HG03097 (cell line): ENCODE results near the gene PDZRN3.

Source experiments
- ATAC-seq: cut with Tn5 transposase; IDR thresholded peaks from one replicate; pipeline ENCODE4 v1.9.1; 2021; ENCODE audit not compliant: unreplicated experiment, low FRiP score

The PDZRN3 gene

DNA sequence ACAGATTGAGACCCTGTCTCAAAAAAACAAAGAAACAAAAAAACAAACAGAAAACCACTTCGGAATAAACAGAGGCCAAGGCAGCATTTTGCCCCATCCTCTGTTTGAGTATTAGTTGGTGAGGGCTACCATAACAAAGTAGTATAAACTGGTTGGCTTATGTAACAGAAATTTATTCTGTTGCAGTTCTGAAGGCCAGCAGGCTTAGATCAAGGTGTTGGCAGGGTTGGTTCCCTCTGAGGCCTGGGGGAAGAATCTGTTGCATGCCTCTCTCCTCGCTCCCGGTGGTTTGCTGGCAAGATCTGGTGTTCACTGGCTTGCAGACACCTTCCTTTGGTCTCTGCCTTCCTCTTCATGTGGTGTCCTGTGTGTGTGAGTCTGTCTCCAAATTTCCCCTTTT, 261.6 kb downstream of the PDZRN3 start:
- no peak for ATAC-seq

DNA sequence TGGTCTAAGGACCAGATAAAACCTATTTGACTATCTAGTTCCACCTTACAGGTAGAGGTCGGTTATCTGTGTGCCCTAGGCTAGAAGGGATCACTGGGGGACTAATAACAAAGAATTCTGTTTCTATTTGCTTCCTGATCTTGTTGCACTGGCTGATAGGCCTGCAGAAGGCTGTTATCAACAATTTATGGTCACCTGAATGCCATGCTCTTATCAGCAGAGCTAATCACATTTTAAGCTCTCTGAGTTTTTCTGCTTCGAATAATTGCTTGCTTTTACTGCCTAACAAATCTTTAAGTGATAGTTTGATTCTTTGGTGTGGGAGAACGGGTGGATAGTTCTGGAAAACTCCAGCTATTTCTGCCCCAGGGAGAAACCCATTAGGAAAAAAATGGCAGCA, 263.1 kb downstream of the PDZRN3 start:
- ATAC-seq = no peak

DNA sequence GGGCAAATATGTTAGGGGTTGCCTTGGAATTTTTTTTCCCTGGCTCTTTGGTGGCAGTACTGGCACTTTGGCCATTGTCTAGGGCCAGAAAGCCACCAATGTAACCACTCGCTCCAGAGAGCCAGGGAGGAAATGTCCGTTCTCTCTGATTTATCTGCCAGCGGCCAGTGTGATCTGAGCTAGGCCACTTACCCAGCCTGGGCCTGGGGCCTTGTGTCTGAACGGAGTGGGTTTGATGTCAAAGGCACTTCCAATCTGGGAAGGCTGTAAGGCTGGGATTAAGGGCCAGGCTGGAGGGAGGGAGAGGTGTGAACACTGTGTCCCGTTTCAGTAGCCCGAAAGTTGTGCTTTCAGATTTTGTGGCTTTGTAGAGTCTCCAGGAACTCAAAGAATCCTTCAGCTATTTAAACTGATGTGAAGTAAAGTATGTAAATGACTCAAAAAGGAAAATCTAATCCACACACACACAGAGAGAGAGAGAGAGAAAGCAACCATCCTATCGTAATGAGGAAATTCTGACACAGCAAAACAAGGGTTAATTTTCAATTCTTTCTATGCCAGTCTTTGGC, 271.0 kb downstream of the PDZRN3 start:
- ATAC-seq = no peak

DNA sequence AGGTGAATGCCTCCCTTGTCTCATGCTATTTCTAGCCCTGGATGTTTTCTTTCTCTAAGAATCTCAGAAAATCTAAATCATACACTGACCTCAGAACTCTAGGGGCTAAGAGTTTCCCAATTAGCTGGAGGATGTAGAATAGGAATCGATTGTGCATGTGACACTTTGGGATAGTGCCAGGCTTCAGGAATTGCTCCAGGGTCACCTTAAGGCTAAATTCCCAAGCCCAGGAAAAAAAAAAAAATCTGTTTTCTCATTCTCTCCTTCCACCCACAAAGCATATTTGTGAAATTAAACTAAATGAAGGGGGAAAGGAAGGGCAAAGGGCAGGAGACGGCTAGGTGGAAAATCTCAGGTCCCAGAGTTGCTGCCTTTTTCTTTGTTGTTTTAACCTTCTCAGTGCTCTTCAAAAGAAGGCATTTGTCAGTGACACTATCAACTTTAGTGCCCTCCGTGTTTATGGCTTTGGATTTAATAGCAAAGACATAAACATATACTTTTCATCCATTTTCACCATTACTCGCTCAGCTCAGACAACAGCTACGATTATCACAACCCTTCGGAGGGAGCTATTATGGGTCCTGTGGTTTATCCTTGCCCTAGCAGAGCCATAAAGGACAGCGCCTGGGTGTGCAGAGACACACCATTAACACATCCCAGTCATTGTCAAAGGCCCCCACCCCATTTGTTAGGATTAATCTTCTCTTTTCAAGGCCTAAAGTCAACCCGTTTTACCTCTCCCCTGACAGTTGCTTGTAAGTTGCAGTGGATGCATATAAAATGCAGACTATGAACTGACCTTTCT, 271.7 kb downstream of the PDZRN3 start:
- ATAC-seq = no peak

DNA sequence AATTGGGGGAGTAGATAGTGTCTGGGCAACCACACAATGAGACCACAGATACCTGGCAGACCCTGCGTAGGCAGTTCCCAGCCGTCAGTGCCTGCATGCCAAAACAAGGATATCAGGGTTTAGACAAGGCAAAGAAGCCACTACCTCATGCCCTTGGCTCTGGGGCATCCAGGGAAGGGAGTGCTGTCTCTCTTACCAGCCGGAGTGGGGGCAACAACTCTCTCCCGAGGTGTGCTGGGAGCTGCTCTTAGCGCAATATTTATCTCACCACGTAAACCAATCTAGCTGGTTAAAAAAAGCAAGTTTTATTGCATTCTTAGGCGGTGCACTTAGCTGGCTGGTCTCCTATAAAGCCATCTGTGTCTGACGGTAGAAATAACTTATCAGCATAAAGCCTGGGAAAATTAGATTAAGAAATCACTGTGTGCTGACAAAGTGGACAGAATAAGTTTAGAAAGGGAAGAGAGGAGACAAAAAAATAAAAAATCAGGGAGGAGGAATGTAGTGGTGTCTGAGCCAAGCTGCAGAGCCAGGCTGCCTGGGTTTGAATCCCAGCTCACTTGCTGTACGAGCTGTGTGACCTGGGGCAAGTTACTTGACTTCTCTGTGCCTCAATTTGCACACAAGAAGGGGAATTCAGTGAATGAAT, 273.2 kb downstream of the PDZRN3 start:
- no peak for ATAC-seq

DNA sequence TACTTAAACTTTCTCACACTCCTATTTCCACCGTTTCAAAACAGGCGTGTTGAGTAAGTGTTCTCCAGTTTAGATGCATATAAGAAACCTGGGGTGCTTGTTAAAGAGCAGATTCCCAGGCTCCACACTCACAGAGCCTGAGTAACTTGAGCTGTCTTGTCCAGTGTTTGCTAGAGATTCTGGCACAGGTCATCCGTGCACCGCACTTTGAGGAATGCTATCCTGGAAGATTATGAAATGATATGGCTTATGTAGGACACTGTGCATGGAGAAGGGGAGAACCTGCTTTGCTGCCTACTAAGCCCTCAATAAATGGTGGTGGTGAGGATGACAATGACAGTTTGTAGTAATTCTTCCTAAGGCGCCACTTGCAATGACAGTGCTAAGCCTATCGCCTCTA, 273.7 kb downstream of the PDZRN3 start:
- ATAC-seq = no peak

DNA sequence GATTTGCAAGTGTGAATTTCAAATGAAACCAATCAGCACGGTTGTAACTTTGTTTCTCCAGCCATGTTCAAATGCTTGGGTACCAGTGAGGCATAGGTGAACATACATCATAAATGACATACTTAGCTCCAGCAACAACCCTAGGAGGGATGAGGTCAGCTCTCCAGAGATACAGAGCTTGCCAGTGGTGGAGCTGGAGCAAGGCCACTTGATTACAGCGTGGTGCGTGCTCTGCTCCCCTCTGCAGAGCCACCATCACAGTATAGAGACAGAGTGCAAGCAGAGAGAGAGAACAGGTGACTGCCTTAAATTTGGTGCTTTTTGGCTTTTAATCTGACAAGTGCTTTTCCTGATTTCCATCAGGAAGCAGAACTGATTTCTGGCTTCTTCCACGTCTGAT, 275.1 kb downstream of the PDZRN3 start:
- no peak for ATAC-seq

DNA sequence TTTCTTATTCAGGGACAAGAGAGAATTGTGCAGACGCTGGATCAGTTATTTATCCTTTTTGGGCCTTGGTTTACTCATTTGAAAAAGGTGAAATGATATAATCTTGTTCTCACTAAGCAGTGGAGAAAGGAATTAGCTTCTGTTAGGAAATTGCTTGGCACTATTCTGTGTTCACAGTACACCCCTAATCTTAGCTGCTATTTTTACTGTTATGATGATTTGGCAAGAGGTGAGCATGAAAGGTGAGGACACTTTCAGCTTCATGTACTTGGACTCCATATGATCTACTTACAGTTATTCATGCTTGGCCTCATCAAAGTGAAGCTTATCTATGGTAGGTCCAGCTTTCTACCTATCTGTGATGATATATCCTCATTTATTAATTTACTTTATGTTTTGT, 282.7 kb downstream of the PDZRN3 start:
- no peak for ATAC-seq

DNA sequence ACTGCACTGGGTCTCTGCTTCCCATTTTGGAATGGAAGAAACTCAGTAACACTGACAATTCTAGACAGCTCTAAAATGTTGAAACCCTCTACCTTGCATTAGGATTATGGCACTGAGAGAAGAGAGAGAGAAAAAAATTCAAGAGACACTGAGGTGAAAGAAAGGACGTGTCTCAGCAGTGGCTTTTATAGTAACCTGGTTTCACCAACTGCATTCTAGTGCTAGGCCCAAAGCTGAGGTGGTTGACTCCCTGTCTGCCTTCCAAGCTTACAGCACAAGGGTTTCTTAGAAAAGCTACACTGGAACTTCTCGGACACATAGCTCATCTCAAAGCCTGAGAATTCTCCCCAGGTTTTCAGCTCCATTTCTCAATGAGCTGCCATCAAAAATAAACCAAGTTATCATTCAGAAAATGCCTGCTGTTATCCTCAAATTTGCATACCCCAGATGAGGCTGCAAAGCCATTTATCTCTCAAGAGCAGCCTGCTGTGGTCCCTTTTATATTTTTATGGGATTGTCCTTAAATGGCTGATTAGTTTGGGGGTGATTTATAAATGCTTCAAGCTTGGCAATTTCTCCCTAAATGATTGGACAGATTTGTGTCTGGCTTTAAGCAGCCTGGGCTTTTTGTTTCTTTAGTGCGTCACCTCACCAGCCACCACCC, 283.3 kb downstream of the PDZRN3 start:
- no peak for ATAC-seq

DNA sequence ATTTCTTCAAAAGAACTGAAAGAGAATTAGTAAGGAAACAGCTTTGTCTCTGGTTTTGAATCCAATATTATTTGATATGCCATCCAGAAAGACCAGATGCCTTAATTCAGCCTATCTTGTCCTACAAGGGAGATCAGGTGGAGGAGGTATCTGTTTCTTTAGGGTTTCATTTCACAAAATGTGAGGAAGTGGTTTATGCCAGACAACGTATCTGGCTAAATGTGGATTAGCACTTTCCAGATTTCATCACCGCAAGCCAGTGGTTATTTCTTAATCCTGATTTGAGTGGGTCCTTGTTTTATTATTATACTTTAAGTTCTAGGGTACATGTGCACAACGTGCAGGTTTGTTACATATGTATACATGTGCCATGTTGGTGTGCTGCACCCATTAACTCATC, 292.2 kb downstream of the PDZRN3 start:
- no peak for ATAC-seq
